HepG2 (cell line): ENCODE data around the gene WDR93. TPM values are rescaled to one million over a fixed set of nuclear protein-coding genes. Genes with fewer than 3 reads are reported as not detected.

Experiments
- ATAC-seq: fragments of 200-7000 bp; cut with Tn5 transposase; 3 replicates; pipeline ENCODE4 v1.9.1; 2020; ENCODE audit warnings: mild to moderate bottlenecking, moderate library complexity
- BruUV-seq: library from RNA; stranded (reverse); fragments of 400-500 nt; replicated peaks from 2 replicates; lab custom pipeline; 2021; lab: Mats Ljungman, UMichigan
- CTCF ChIA-PET: fragments of 300-600 bp; formaldehyde crosslinking; extraction: SDS; loops from one replicate; lab custom pipeline; 2021; ENCODE audit warnings: low total read pairs, inconsistent platforms, low intra/inter-chr PET ratio; lab: Yijun Ruan, JAX
- POLR2A ChIA-PET: fragments of 350-600 bp; sonication (Branson Sonifier 250); formaldehyde crosslinking; loops from one replicate; lab custom pipeline; 2020; ENCODE audit warnings: antibody characterized with exemption, inconsistent platforms; lab: Yijun Ruan, JAX
- DNase-seq: peaks from one replicate; pipeline ENCODE4 v3.0.0-alpha.2; 2015; ENCODE audit warnings: low spot score
- FAIRE-seq: peaks from 3 replicates; lab custom pipeline; 2011; peaks lifted over from hg19 to GRCh38; lab: Jason Lieb, UNC
- H2AFZ ChIP-seq: one replicate; pipeline ENCODE4 v1.6.1; 2011; ENCODE audit warnings: low read length, inconsistent platforms
- H3K27ac ChIP-seq: fragments of 300-600 bp; 3 replicates; pipeline ENCODE4 v1.8.0; 2011; ENCODE audit warnings: mixed run types, mild to moderate bottlenecking, mixed read lengths, low read length, inconsistent platforms; ENCODE audit not compliant: insufficient read depth; ENCODE audit errors: extremely low read length
- H3K27me3 ChIP-seq, 2 experiments: fragments of 200-600 bp in 1 of 2; 2 replicates in 1 of 2; 3 replicates in 1 of 2; pipeline versions ENCODE4 v1.6.0 to v1.8.0; 2011; ENCODE audit warnings: low read length in 2 of 2, mild to moderate bottlenecking in 2 of 2, moderate library complexity in 2 of 2, inconsistent platforms in 1 of 2; ENCODE audit not compliant: insufficient read depth in 2 of 2, control insufficient read depth in 1 of 2
- H3K36me3 ChIP-seq, 2 experiments: fragments of 200-600 bp in 1 of 2; replicated peaks in 1 of 2; 2 replicates in 1 of 2; 3 replicates in 1 of 2; pipeline versions ENCODE4 v1.5.1 to v1.8.0; 2011; ENCODE audit warnings: low read length in 2 of 2, inconsistent platforms in 1 of 2; ENCODE audit not compliant: insufficient read depth in 2 of 2, control insufficient read depth in 1 of 2
- H3K4me1 ChIP-seq: 2 replicates; pipeline ENCODE4 v1.5.1; 2012; ENCODE audit warnings: low read length, inconsistent platforms; ENCODE audit not compliant: insufficient read depth
- H3K4me2 ChIP-seq: 2 replicates; pipeline ENCODE4 v1.6.0; 2011; ENCODE audit warnings: low read depth, low read length, inconsistent platforms
- H3K4me3 ChIP-seq, 3 experiments: fragments of 200-600 bp in 1 of 3; sonication (generic), shearing (Covaris generic) in 1 of 3; replicated peaks in 1 of 3; 2 replicates each; pipeline ENCODE4 v1.5.1; 2011 to 2016; ENCODE audit warnings: low read length in 3 of 3, inconsistent platforms in 2 of 3, low read depth in 2 of 3, mild to moderate bottlenecking in 2 of 3, control low read depth in 1 of 3, mixed read lengths in 1 of 3; ENCODE audit not compliant: insufficient read depth in 1 of 3
- H3K79me2 ChIP-seq: one replicate; pipeline ENCODE4 v1.6.1; 2011; ENCODE audit warnings: low read length, inconsistent platforms; ENCODE audit not compliant: insufficient read depth
- H3K9ac ChIP-seq: 2 replicates; pipeline ENCODE4 v1.6.0; 2011; ENCODE audit warnings: mild to moderate bottlenecking, low read depth, low read length, inconsistent platforms; ENCODE audit not compliant: insufficient read depth
- H3K9me3 ChIP-seq: 2 replicates; pipeline ENCODE4 v1.5.1; 2012; ENCODE audit warnings: mild to moderate bottlenecking, low read length
- H4K20me1 ChIP-seq: 2 replicates; pipeline ENCODE4 v1.6.0; 2011; ENCODE audit warnings: inconsistent platforms, mild to moderate bottlenecking, low read length, moderate library complexity; ENCODE audit not compliant: insufficient read depth
- AGO2 ChIP-seq: fragments of 200-400 bp; formaldehyde crosslinking; optimal IDR thresholded peaks from 2 replicates; pipeline ENCODE3; 2017; ENCODE audit warnings: mild to moderate bottlenecking, low read depth, low read length, moderate library complexity
- PHF5A ChIP-seq: IDR thresholded peaks from one replicate; pipeline ENCODE4 v1.6.1; 2018; ENCODE audit warnings: low read depth, missing genetic modification reagents; ENCODE audit not compliant: unreplicated experiment
- POLR2A ChIP-seq, 2 experiments: IDR thresholded peaks; 2 replicates each; pipeline ENCODE4 v1.6.1; 2011; ENCODE audit warnings: low read depth in 2 of 2, low read length in 2 of 2, mild to moderate bottlenecking in 1 of 2, moderate library complexity in 1 of 2; ENCODE audit not compliant: insufficient read depth in 1 of 2
- RFX3 ChIP-seq: IDR thresholded peaks from 2 replicates; pipeline ENCODE4 v1.6.1; 2016; ENCODE audit warnings: missing biosample characterization, missing genetic modification reagents
- WGBS: methylation state at CpG from one replicate; pipeline ENCODE4 v1.1.6; 2017; ENCODE audit warnings: low lambda C conversion rate; 5-methylcytosine and 5-hydroxymethylcytosine counted together
- in situ Hi-C: cut with HindIII; loops from 2 replicates; pipeline ENCODE4 v1.10.0; 2017; ENCODE audit warnings: low pct_unique_long_range_greater_than_20kb; ENCODE audit not compliant: extremely low pct_ligation_motif_present
- intact Hi-C: fragments of 100-400 bp; cut with micrococcal nuclease; formaldehyde crosslinking; loops from one replicate; pipeline ENCODE4 v1.10.0; 2022; ENCODE audit not compliant: unreplicated experiment
- polyA plus RNA-seq, 8 experiments: library from polyadenylated mRNA; depleted of rRNA in 3 of 8; stranded (reverse) in 7 of 8; unstranded in 1 of 8; fragments of >200 nt; fragmentation: Illumina TruSeq in 4 of 8; extraction: Trizol in 4 of 8; gene quantifications; 2 replicates each; pipeline versions ENCODE4 v1.2.1 to v1.2.3, GENCODE V29; 2011 to 2016; ENCODE audit warnings: low read depth in 4 of 8, missing spikeins in 1 of 8, mixed read lengths in 1 of 8; ENCODE audit not compliant: insufficient read depth in 1 of 8
- small RNA-seq, 3 experiments: library from RNA; depleted of rRNA; stranded (forward); fragments of <200 nt; gene quantifications; one replicate each; pipeline ENCODE3, GENCODE V24; 2012; ENCODE audit warnings: low read depth in 2 of 3, low replicate concordance in 1 of 3; ENCODE audit not compliant: insufficient read length in 3 of 3, insufficient read depth in 2 of 3
- total RNA-seq, 5 experiments: library from RNA; depleted of rRNA; stranded (reverse); fragments of >200 nt; fragmentation: Illumina TruSeq; extraction: Trizol; gene quantifications; 2 replicates each; pipeline ENCODE4 v1.2.3, GENCODE V29; 2016; ENCODE audit warnings: low read depth in 1 of 5

Gene WDR93
- total and polyA plus RNA-seq, 2 of the 13 experiments (the other 11 are each of a cell fraction or from before 2014, with no cell fraction given): 0.07 TPM; not detected in 1

GRCh38 chr15:89792106-89792805 lies 101.6 kb downstream of the WDR93 start:
- Histone ChIP-seq H3K79me2 (no peaks in the 10 kb centered on the region), H4K20me1 (no peaks in the 10 kb centered on the region), H3K9me3 (no peaks in the 10 kb centered on the region), H3K9ac (no peak overlapping the region), H3K4me1 (peaks cover 17% of the 10 kb centered on the region), H3K36me3 (peaks cover 23 to 65% of the 10 kb centered on the region in 2 experiments), H3K27me3 (no peaks in the 10 kb centered on the region), H2AFZ (no peak overlapping the region), H3K4me3 (no peak overlapping the region), H3K4me2 (no peak overlapping the region), H3K27ac (no peak overlapping the region)
- WGBS: 92% methylated on average over 21 of the region's 22 CpGs
- BruUV-seq: no TSS peak
- CTCF ChIA-PET: no interaction called here
- FAIRE-seq: no peak
- in situ Hi-C loops: no loop called here
- ATAC-seq: peak; percentile 25; the same call in 2 of the 3 replicates
- no peak for DNase-seq
- POLR2A ChIA-PET: no interaction called here
- intact Hi-C loops: no loop called here
- TF ChIP-seq POLR2A (IDR thresholded peaks at IDR 0.05; ENCODE audit: insufficient read depth in 1 of 2, low read depth in 2 of 2, low read length in 2 of 2) (0 out of 4 replicates have a peak, but pooled peaks of 1 of the 2 experiments have one; percentile 8), PHF5A (CRISPR knock-in tag) (no peak), RFX3 (no peak), AGO2 (peak; percentile 38)

Small RNA genes lying within 50 kb of the gene (small RNA-seq; reads per million reads assigned to genes)
- 0 reads per million in 3 experiments for gene RNU6-132P

Other genes with a start within 250 kb of the WDR93 start
- gene RHCG, start 194.2 kb upstream of the WDR93 start, total RNA-seq (2016; rRNA removed; fragmentation: Illumina TruSeq; extraction: Trizol): not detected in 2 replicates
- not detected in 2 replicates for gene RHCG, start 194.2 kb upstream of the WDR93 start, polyA plus RNA-seq (2011; rRNA removed)
- gene TICRR, start 115.3 kb upstream of the WDR93 start, total RNA-seq (2016; rRNA removed; fragmentation: Illumina TruSeq; extraction: Trizol): 14.3 and 14.8 TPM in 2 replicates
- gene TICRR, start 115.3 kb upstream of the WDR93 start, polyA plus RNA-seq (2011; rRNA removed): 3.3 and 4.1 TPM in 2 replicates
- gene KIF7, start 35.3 kb upstream of the WDR93 start, total RNA-seq (2016; rRNA removed; fragmentation: Illumina TruSeq; extraction: Trizol): 4.4 and 6.2 TPM in 2 replicates
- gene KIF7, start 35.3 kb upstream of the WDR93 start, polyA plus RNA-seq (2011; rRNA removed): 1.5 and 2.2 TPM in 2 replicates
- 0.73 and 1.2 TPM in 2 replicates for gene PLIN1, start 11.4 kb upstream of the WDR93 start, total RNA-seq (2016; rRNA removed; fragmentation: Illumina TruSeq; extraction: Trizol)
- 0.74 and 0.78 TPM in 2 replicates for gene PLIN1, start 11.4 kb upstream of the WDR93 start, polyA plus RNA-seq (2011; rRNA removed)
- gene PEX11A, start 57 bp upstream of the WDR93 start, total RNA-seq (2016; rRNA removed; fragmentation: Illumina TruSeq; extraction: Trizol): 13.9 and 15.1 TPM in 2 replicates
- gene PEX11A, start 57 bp upstream of the WDR93 start, polyA plus RNA-seq (2011; rRNA removed): 9.9 and 10.2 TPM in 2 replicates
- not detected in 2 replicates for gene MESP1, start 60.4 kb downstream of the WDR93 start, total RNA-seq (2016; rRNA removed; fragmentation: Illumina TruSeq; extraction: Trizol)
- not detected in 2 replicates for gene MESP1, start 60.4 kb downstream of the WDR93 start, polyA plus RNA-seq (2011; rRNA removed)
- gene MESP2, start 85.5 kb downstream of the WDR93 start, total RNA-seq (2016; rRNA removed; fragmentation: Illumina TruSeq; extraction: Trizol): not detected in 2 replicates
- not detected in 2 replicates for gene MESP2, start 85.5 kb downstream of the WDR93 start, polyA plus RNA-seq (2011; rRNA removed)
- 34.6 and 60.4 TPM in 2 replicates for gene ANPEP, start 124.0 kb downstream of the WDR93 start, total RNA-seq (2016; rRNA removed; fragmentation: Illumina TruSeq; extraction: Trizol)
- gene ANPEP, start 124.0 kb downstream of the WDR93 start, polyA plus RNA-seq (2011; rRNA removed): 91.6 and 133 TPM in 2 replicates
- gene AP3S2, start 203.2 kb downstream of the WDR93 start, total RNA-seq (2016; rRNA removed; fragmentation: Illumina TruSeq; extraction: Trizol): 44.4 and 69.5 TPM in 2 replicates
- 16.5 and 17.6 TPM in 2 replicates for gene AP3S2, start 203.2 kb downstream of the WDR93 start, polyA plus RNA-seq (2011; rRNA removed)
- 5.0 and 5.3 TPM in 2 replicates for gene ARPIN, start 222.1 kb downstream of the WDR93 start, total RNA-seq (2016; rRNA removed; fragmentation: Illumina TruSeq; extraction: Trizol)
- 2.8 and 2.9 TPM in 2 replicates for gene ARPIN, start 222.1 kb downstream of the WDR93 start, polyA plus RNA-seq (2011; rRNA removed)